Occipital lobe (tissue), 1 donor: Measurements from ENCODE around the gene CT55. TPM values are rescaled to one million over a fixed set of nuclear protein-coding genes. Genes with fewer than 3 reads are reported as not detected.

Source experiments
- total RNA-seq: library from RNA; depleted of rRNA; stranded (reverse); fragments of >200 nt; gene quantifications from one replicate; pipeline ENCODE4 v1.2.3, GENCODE V29; 2014

CT55 gene
- total RNA-seq, 1 donor from 2014 or later: not detected

Other genes starting within 250 kb of the CT55 start
- gene SMIM10, start 180.4 kb downstream of the CT55 start, total RNA-seq: 0.78 TPM
- gene RTL8B, start 148.9 kb downstream of the CT55 start, total RNA-seq: 4.1 TPM
- gene RTL8C, start 139.0 kb downstream of the CT55 start, total RNA-seq: 18.9 TPM
- 5.1 TPM for gene RTL8A, start 119.3 kb downstream of the CT55 start, total RNA-seq
- gene SMIM10L2B, start 72.7 kb downstream of the CT55 start, total RNA-seq: 3.4 TPM
- not detected for gene ETDB, start 50.9 kb downstream of the CT55 start, total RNA-seq
- gene ETDA, start 80.7 kb upstream of the CT55 start, total RNA-seq: not detected
- not detected for gene ETDC, start 138.1 kb upstream of the CT55 start, total RNA-seq
- gene ZNF75D, start 172.7 kb upstream of the CT55 start, total RNA-seq: 14.0 TPM
- gene ZNF449, start 173.4 kb upstream of the CT55 start, total RNA-seq: 17.9 TPM